Tibial nerve (tissue), 4 donors: ENCODE data around the gene BMERB1.

Source experiments
- CTCF ChIP-seq, 5 experiments: fragments of 200-600 bp in 3 of 5; fragments of 450-650 bp in 2 of 5; sonication (generic) in 3 of 5; IDR thresholded peaks; one replicate each; pipeline ENCODE4 v1.5.1; 2016 to 2019; ENCODE audit warnings: antibody characterized with exemption in 5 of 5, mild to moderate bottlenecking in 3 of 5, moderate library complexity in 2 of 5
- EP300 ChIP-seq, 2 donors: sonication (generic); formaldehyde crosslinking; IDR thresholded peaks; one replicate each; pipeline ENCODE4 v1.6.1; 2017; ENCODE audit warnings: antibody characterized with exemption in 2 of 2, mild to moderate bottlenecking in 1 of 2

DNA sequence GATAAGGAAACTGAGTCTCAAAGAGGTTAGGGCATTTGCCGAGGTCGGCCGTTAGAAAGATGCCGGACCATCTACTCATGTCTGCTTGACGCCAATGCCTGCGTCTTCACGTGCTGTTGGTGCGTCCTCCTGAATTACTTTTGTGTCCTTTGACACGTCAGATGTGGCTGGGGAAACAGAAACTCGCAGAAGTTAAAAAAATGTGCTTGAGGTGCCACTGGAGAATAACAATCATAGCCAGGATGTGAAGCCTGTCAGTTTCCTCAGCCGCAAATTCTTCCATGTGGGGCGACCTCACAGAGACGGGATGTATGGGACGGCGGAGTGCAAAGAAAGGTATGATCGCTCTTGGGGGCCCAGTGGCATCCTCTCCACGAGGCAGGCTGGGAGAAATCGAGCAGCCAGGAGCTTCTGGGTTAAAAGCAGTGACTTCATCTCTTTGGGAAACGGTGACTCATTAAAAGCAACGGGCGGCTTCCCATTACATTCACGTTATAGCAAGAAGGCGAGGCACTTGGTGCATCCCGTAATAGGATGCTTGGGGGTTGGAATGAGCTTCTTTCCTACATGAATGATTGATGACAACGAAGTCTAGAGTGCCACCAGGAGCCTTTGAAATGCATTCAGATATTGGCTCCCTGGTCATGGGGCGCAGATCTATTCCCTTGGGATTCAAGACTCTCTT is 67.8 kb downstream of the BMERB1 start:
- TF ChIP-seq CTCF (IDR thresholded peaks at IDR 0.05) (no peak), EP300 (IDR thresholded peaks at IDR 0.05) (peak in 1 of 2 donors; percentile 22)
